A549 (cell line): ENCODE measurements around the gene SMAD6. TPM values are rescaled to one million over a fixed set of nuclear protein-coding genes. Genes with fewer than 3 reads are reported as not detected.

Source experiments
- ATAC-seq, 2 experiments: fragments of 200-7000 bp in 1 of 2; fragments of >200 bp in 1 of 2; cut with Nextera tagmentation in 1 of 2; cut with Tn5 transposase in 1 of 2; 3 replicates each; pipeline versions ENCODE4 v1.8.0 to v1.9.1; 2018 to 2020; ENCODE audit warnings: mild to moderate bottlenecking in 1 of 2, moderate library complexity in 1 of 2
- CTCF ChIA-PET: fragments of 300-600 bp; sonication (Branson Sonifier 250); formaldehyde crosslinking; extraction: SDS; loops from one replicate; lab custom pipeline; 2021; ENCODE audit warnings: antibody characterized with exemption, inconsistent platforms; lab: Yijun Ruan, JAX
- POLR2A ChIA-PET: fragments of 350-600 bp; formaldehyde crosslinking; extraction: SDS; loops from one replicate; lab custom pipeline; 2021; ENCODE audit warnings: antibody characterized with exemption, inconsistent platforms; lab: Yijun Ruan, JAX
- DNase-seq, 2 experiments: peaks; one replicate each; pipeline versions ENCODE4 v3.0.0 to v3.0.0-alpha.2; 2011 to 2016; ENCODE audit warnings: low read depth in 1 of 2, low spot score in 1 of 2
- FAIRE-seq: peaks from 2 replicates; lab custom pipeline; 2011; peaks lifted over from hg19 to GRCh38; lab: Jason Lieb, UNC
- H3K27ac ChIP-seq, 2 experiments: fragments of >200 bp; sonication (Bioruptor Twin); formaldehyde crosslinking; 3 replicates each; pipeline ENCODE4 v1.5.1; 2016 to 2017
- H3K4me1 ChIP-seq: fragments of >200 bp; sonication (Bioruptor Twin); formaldehyde crosslinking; 3 replicates; pipeline ENCODE4 v1.6.1; 2016
- H3K4me2 ChIP-seq: fragments of >200 bp; sonication (Bioruptor Twin); formaldehyde crosslinking; 3 replicates; pipeline ENCODE4 v1.6.1; 2016
- H3K4me3 ChIP-seq: fragments of >200 bp; sonication (Bioruptor Twin); formaldehyde crosslinking; 3 replicates; pipeline ENCODE4 v1.5.1; 2016
- H3K9me3 ChIP-seq: fragments of >200 bp; sonication (Bioruptor Twin); formaldehyde crosslinking; 3 replicates; pipeline ENCODE4 v1.6.1; 2016
- BHLHE40 ChIP-seq: IDR thresholded peaks from 2 replicates; pipeline ENCODE4 v1.6.1; 2012; ENCODE audit warnings: low read depth, low read length, inconsistent platforms
- CEBPB ChIP-seq, 2 experiments: fragments of >200 bp in 1 of 2; sonication (Bioruptor Twin) in 1 of 2; formaldehyde crosslinking in 1 of 2; IDR thresholded peaks; 2 replicates each; pipeline ENCODE4 v1.6.1; 2012 to 2016
- CHD2 ChIP-seq: fragments of 150-350 bp; IDR thresholded peaks from 2 replicates; pipeline ENCODE4 v1.6.1; 2014; ENCODE audit warnings: low read length; ENCODE audit not compliant: partially characterized antibody
- CHD4 ChIP-seq: fragments of 200-600 bp; sonication (generic); IDR thresholded peaks from 2 replicates; pipeline ENCODE4 v1.6.1; 2016; ENCODE audit warnings: antibody characterized with exemption, mild to moderate bottlenecking, borderline replicate concordance
- E2F6 ChIP-seq: IDR thresholded peaks from 2 replicates; pipeline ENCODE4 v1.6.1; 2012; ENCODE audit warnings: low read depth, borderline replicate concordance
- EHF ChIP-seq: fragments of 250-450 bp; sonication (Bioruptor Pico); IDR thresholded peaks from 2 replicates; pipeline ENCODE4 v1.5.0; 2020; ENCODE audit warnings: mild to moderate bottlenecking
- ELK1 ChIP-seq: fragments of 150-350 bp; IDR thresholded peaks from 2 replicates; pipeline ENCODE4 v1.6.1; 2014; ENCODE audit warnings: low read depth, mild to moderate bottlenecking, low read length
- EP300 ChIP-seq, 2 experiments: fragments of >200 bp; sonication (Bioruptor Twin); formaldehyde crosslinking; IDR thresholded peaks; 2 replicates in 1 of 2; 3 replicates in 1 of 2; pipeline ENCODE4 v1.6.1; 2016 to 2017
- FOSB ChIP-seq: fragments of 250-450 bp; sonication (Bioruptor Pico); IDR thresholded peaks from 2 replicates; pipeline ENCODE4 v1.5.0; 2020; ENCODE audit warnings: mild to moderate bottlenecking, moderate library complexity
- FOXS1 ChIP-seq: fragments of 250-450 bp; sonication (Bioruptor Pico); IDR thresholded peaks from 2 replicates; pipeline ENCODE4 v1.5.0; 2020; ENCODE audit warnings: mild to moderate bottlenecking, moderate library complexity
- HDAC2 ChIP-seq: fragments of 200-600 bp; sonication (generic); IDR thresholded peaks from 2 replicates; pipeline ENCODE4 v1.6.1; 2016
- HES2 ChIP-seq: fragments of >200 bp; sonication (Bioruptor Twin); formaldehyde crosslinking; IDR thresholded peaks from 2 replicates; pipeline ENCODE4 v1.6.1; 2016
- HEYL ChIP-seq: fragments of 250-450 bp; sonication (Bioruptor Pico); IDR thresholded peaks from 2 replicates; pipeline ENCODE4 v1.8.0; 2021; ENCODE audit warnings: mild to moderate bottlenecking, moderate library complexity
- HOXA7 ChIP-seq: fragments of 250-450 bp; sonication (Bioruptor Pico); IDR thresholded peaks from 2 replicates; pipeline ENCODE4 v1.5.0; 2020; ENCODE audit warnings: mild to moderate bottlenecking, moderate library complexity
- HOXB5 ChIP-seq: fragments of 250-450 bp; sonication (Bioruptor Pico); IDR thresholded peaks from 2 replicates; pipeline ENCODE4 v1.5.0; 2020; ENCODE audit warnings: mild to moderate bottlenecking, moderate library complexity
- JUNB ChIP-seq: fragments of >200 bp; sonication (Bioruptor Twin); formaldehyde crosslinking; IDR thresholded peaks from 2 replicates; pipeline ENCODE4 v1.6.1; 2016
- KDM1A ChIP-seq: fragments of 200-600 bp; sonication (generic); IDR thresholded peaks from 2 replicates; pipeline ENCODE4 v1.6.1; 2016; ENCODE audit warnings: low read depth, mild to moderate bottlenecking
- MAFK ChIP-seq: fragments of 450-650 bp; IDR thresholded peaks from 2 replicates; pipeline ENCODE4 v1.6.1; 2014; ENCODE audit not compliant: partially characterized antibody
- MAX ChIP-seq: IDR thresholded peaks from 2 replicates; pipeline ENCODE4 v1.6.1; 2012
- MYC ChIP-seq: IDR thresholded peaks from 2 replicates; pipeline ENCODE4 v1.6.1; 2012; ENCODE audit warnings: mild to moderate bottlenecking, inconsistent platforms, low read length, improper control_type of control experiment, borderline replicate concordance
- NFE2L2 ChIP-seq: fragments of 150-350 bp; conservative IDR thresholded peaks from 2 replicates; pipeline ENCODE4 v1.6.1; 2014; ENCODE audit warnings: low read length
- NPAS2 ChIP-seq: fragments of 250-450 bp; sonication (Bioruptor Pico); IDR thresholded peaks from 2 replicates; pipeline ENCODE4 v1.8.0; 2022; ENCODE audit warnings: mild to moderate bottlenecking, moderate library complexity, borderline replicate concordance
- NR3C1 ChIP-seq: fragments of >200 bp; sonication (Bioruptor Twin); formaldehyde crosslinking; IDR thresholded peaks from 3 replicates; pipeline ENCODE4 v1.6.1; 2017
- RCOR1 ChIP-seq: fragments of 150-350 bp; IDR thresholded peaks from 2 replicates; pipeline ENCODE4 v1.6.1; 2014; ENCODE audit warnings: antibody characterized with exemption, low read length, low read depth
- RFX5 ChIP-seq: fragments of 450-650 bp; IDR thresholded peaks from 2 replicates; pipeline ENCODE4 v1.7.1; 2014; ENCODE audit warnings: antibody characterized with exemption, mild to moderate bottlenecking, moderate library complexity
- RNF2 ChIP-seq: fragments of 200-600 bp; sonication (generic); IDR thresholded peaks from 2 replicates; pipeline ENCODE4 v1.6.1; 2016; ENCODE audit warnings: low read depth, mild to moderate bottlenecking, antibody characterized with exemption, moderate library complexity, borderline replicate concordance
- SMC3 ChIP-seq: fragments of >200 bp; sonication (Bioruptor Twin); formaldehyde crosslinking; IDR thresholded peaks from 3 replicates; pipeline ENCODE4 v1.6.1; 2018; ENCODE audit warnings: inconsistent platforms
- SREBF2 ChIP-seq: fragments of 450-650 bp; IDR thresholded peaks from 2 replicates; pipeline ENCODE4 v1.6.1; 2014; ENCODE audit warnings: mild to moderate bottlenecking, moderate library complexity
- TP53 ChIP-seq: fragments of 250-450 bp; sonication (Bioruptor Pico); IDR thresholded peaks from 2 replicates; pipeline ENCODE4 v1.5.0; 2021; ENCODE audit warnings: mild to moderate bottlenecking, moderate library complexity
- ZC3H11A ChIP-seq: fragments of 450-650 bp; IDR thresholded peaks from 2 replicates; pipeline ENCODE4 v1.6.1; 2014; ENCODE audit warnings: antibody characterized with exemption, mild to moderate bottlenecking
- ZSCAN20 ChIP-seq: fragments of 250-450 bp; sonication (Bioruptor Pico); IDR thresholded peaks from 2 replicates; pipeline ENCODE4 v1.8.0; 2022; ENCODE audit warnings: mild to moderate bottlenecking, moderate library complexity
- whole genome bisulfite sequencing: methylation state at CpG from one replicate; pipeline ENCODE4 v1.1.6; 2017; ENCODE audit errors: missing lambda C conversion rate; 5-methylcytosine and 5-hydroxymethylcytosine counted together
- polyA plus RNA-seq, 4 experiments: library from polyadenylated mRNA; depleted of rRNA in 3 of 4; stranded (reverse); fragments of >200 nt; fragmentation: RNase III in 1 of 4; extraction: RNeasy Plus Mini Kit Qiagen cat#74134 plus additional on column Dnase treatment in 1 of 4; gene quantifications; 2 replicates in 3 of 4; 3 replicates in 1 of 4; pipeline ENCODE4 v1.2.3, GENCODE V29; 2011 to 2017

SMAD6 gene
- polyA plus RNA-seq, 2 of the 4 experiments (the other 2 are of a cell fraction): 9.6 to 46.6 TPM

- H3K27ac ChIP-seq: no peak overlapping the region
- no peak for DNase-seq
- WGBS: 66% methylated on average over 3 of the region's 3 CpGs
- TF ChIP-seq HEYL (CRISPR knock-in tag) (no peak), RCOR1 (no peak), RNF2 (no peak), NR3C1 (no peak), MYC (no peak), MAX (no peak), HOXA7 (CRISPR knock-in tag) (no peak), FOXS1 (CRISPR knock-in tag) (no peak), E2F6 (no peak), ELK1 (no peak), JUNB (no peak), ZSCAN20 (CRISPR knock-in tag) (no peak), BHLHE40 (no peak), ZC3H11A (no peak), SREBF2 (no peak), FOSB (CRISPR knock-in tag) (no peak)
- TF ChIP-seq, all 56 proteins: peak for 0
- H3K4me1 ChIP-seq: no peaks in the 10 kb centered on the region
- no peak for FAIRE-seq
- no peak overlapping the region for H3K4me2 ChIP-seq
- no peaks in the 10 kb centered on the region for H3K9me3 ChIP-seq
- H3K4me3 ChIP-seq: no peak overlapping the region
- CTCF ChIA-PET: interaction anchor here (1.0 to 1.4 kb wide), 2 partner anchors 30 to 34 kb away, joined by 3 to 5 read pairs; no protein-coding TSS in a partner anchor
- POLR2A ChIA-PET: no interaction called here
- ATAC-seq: no peak
Measured at GRCh38 chr15:66659384-66659783, 42.7 kb upstream of the SMAD6 start.

GRCh38 chr15:66661432-66662096 lies 40.5 kb upstream of the SMAD6 start:
- H3K27ac ChIP-seq: no peak overlapping the region
- no peaks in the 10 kb centered on the region for H3K4me1 ChIP-seq
- H3K4me3 ChIP-seq: no peak overlapping the region
- no peaks in the 10 kb centered on the region for H3K9me3 ChIP-seq
- H3K4me2 ChIP-seq: no peak overlapping the region
- TF ChIP-seq HOXB5: no peak
- no peak for TF ChIP-seq TP53 (CRISPR knock-in tag)
- TF ChIP-seq HEYL (CRISPR knock-in tag): no peak
- no peak for TF ChIP-seq RFX5
- TF ChIP-seq NFE2L2: no peak
- TF ChIP-seq KDM1A: no peak
- no peak for TF ChIP-seq HES2
- TF ChIP-seq RCOR1: no peak
- TF ChIP-seq SMC3: no peak
- TF ChIP-seq HDAC2: no peak
- TF ChIP-seq CHD4: no peak
- no peak for TF ChIP-seq NPAS2 (CRISPR knock-in tag)
- no peak for TF ChIP-seq CEBPB (IDR thresholded peaks at IDR 0.05)
- no peak for TF ChIP-seq CHD2
- TF ChIP-seq MYC: no peak
- TF ChIP-seq EP300 (IDR thresholded peaks at IDR 0.05): no peak
- no peak for TF ChIP-seq ZC3H11A
- no peak for TF ChIP-seq MAFK
- TF ChIP-seq EHF (CRISPR knock-in tag): no peak
- CTCF ChIA-PET: interaction anchor here (0.6 to 1.7 kb wide), 7 partner anchors 11 to 202 kb away, joined by 3 to 5 read pairs (median 4); no protein-coding TSS in a partner anchor
- no peak for ATAC-seq
- POLR2A ChIA-PET: no interaction called here
- no peak for FAIRE-seq
- 89% methylated on average over 23 of the region's 23 CpGs for WGBS
- no peak for DNase-seq
